GM21723 (cell line): Measurements from ENCODE around the gene EIF2B4.
A peak's percentile ranks its signal among the peaks of the same experiment; 100 is the strongest.

Experiments
- ATAC-seq: cut with Tn5 transposase; IDR thresholded peaks from one replicate; pipeline ENCODE4 v1.9.1; 2021; ENCODE audit warnings: mild to moderate bottlenecking, moderate library complexity; ENCODE audit not compliant: unreplicated experiment

EIF2B4 gene

GRCh38 chr2:27370026-27370815 lies at the start of gene EIF2B4, which contains the start of gene SNX17:
EIF2B4 (minus strand) TSS chr2:27370338; CDS start chr2:27370314, 24 bp downstream.
SNX17 (plus strand) TSS chr2:27370616; CDS start chr2:27370744, 128 bp downstream.
- peak; percentile 95 for ATAC-seq

- no peak for ATAC-seq
These were observed 46.0 kb upstream of the EIF2B4 start for GRCh38 chr2:27416151-27416550.

- no peak for ATAC-seq
These were observed 42.4 kb upstream of the EIF2B4 start for GRCh38 chr2:27412419-27413152.

GRCh38 chr2:27409321-27410073 lies 39.4 kb upstream of the EIF2B4 start, which contains the start of gene PPM1G:
PPM1G (minus strand) TSS chr2:27409591; CDS start chr2:27409422, 169 bp downstream.
- peak; percentile 93 for ATAC-seq

GRCh38 chr2:27408601-27409320 lies 38.6 kb upstream of the EIF2B4 start:
- ATAC-seq = peak; percentile 48

- no peak for ATAC-seq
These were observed 37.8 kb upstream of the EIF2B4 start for GRCh38 chr2:27407798-27408491.

GRCh38 chr2:27400348-27401135 lies 30.4 kb upstream of the EIF2B4 start:
- no peak for ATAC-seq

- ATAC-seq = no peak
These were observed 28.8 kb upstream of the EIF2B4 start for GRCh38 chr2:27398962-27399361.

GRCh38 chr2:27393225-27393624 lies 23.1 kb upstream of the EIF2B4 start:
- ATAC-seq = no peak

GRCh38 chr2:27390822-27391679 lies 20.9 kb upstream of the EIF2B4 start:
- no peak for ATAC-seq

- no peak for ATAC-seq
These were observed 11.5 kb upstream of the EIF2B4 start for GRCh38 chr2:27381577-27382181.

- ATAC-seq = peak; percentile 90
These were observed 10.7 kb upstream of the EIF2B4 start, which contains the start of gene ZNF513 for GRCh38 chr2:27380626-27381545. ZNF513 (minus strand) TSS chr2:27380734; CDS start chr2:27380526, 208 bp downstream.

GRCh38 chr2:27379836-27380625 lies 9.9 kb upstream of the EIF2B4 start:
- no peak for ATAC-seq

GRCh38 chr2:27379383-27379835 lies 9.3 kb upstream of the EIF2B4 start:
- no peak for ATAC-seq

GRCh38 chr2:27378809-27379290 lies 8.7 kb upstream of the EIF2B4 start:
- ATAC-seq = no peak
